HG03442 (cell line): Measurements from ENCODE around the gene UGT3A1.
"Not testable (repeated sequence)": the region's sequence is repeated elsewhere in the genome, so short reads cannot be mapped to it uniquely, and the experiment has no call there.

ENCODE experiments used
- ATAC-seq: cut with Tn5 transposase; IDR thresholded peaks from one replicate; pipeline ENCODE4 v1.9.1; 2021; ENCODE audit warnings: mild to moderate bottlenecking, moderate library complexity; ENCODE audit not compliant: unreplicated experiment

UGT3A1 gene

GRCh38 chr5:35990520-35990919 is 670 bp downstream of the UGT3A1 start:
- ATAC-seq, result no peak

GRCh38 chr5:35988529-35988928 is 2.7 kb downstream of the UGT3A1 start:
- no peak for ATAC-seq

DNA sequence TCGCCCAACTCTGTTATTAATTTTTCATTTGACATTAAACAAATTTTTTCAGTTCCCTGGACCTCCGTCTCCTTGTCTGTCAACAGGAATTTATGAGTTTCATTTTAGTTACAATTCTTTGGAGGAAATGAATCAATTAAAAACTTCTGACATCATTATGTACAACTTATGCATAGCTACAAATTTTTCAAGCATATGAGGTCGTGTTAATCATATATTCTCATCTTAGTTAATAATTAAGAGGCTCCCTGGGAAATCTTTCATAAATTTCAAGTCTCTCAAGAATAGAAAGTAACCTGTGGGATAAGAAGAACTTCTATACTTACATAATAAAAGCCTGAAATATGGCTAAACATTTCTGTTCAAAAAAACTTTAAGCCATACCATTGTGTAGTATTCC is 3.4 kb downstream of the UGT3A1 start:
- no peak for ATAC-seq

DNA sequence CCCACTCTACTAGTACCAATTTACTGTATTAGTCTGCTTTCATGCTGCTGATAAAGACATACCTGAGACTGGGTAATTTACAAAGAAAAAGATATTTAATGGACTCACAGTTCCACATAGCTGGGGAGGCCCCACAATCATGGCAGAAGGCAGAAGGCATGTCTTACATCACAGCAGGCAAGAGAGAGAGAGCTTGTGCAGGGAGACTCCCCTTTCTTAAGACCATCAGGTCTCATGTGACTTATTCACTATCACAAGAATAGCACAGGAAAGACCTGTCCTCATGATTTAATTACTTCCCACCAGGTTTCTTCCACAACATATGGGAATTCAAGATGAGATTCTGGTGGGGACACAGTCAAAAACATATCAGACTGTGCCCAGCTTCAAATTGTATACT is 11.5 kb downstream of the UGT3A1 start:
- ATAC-seq, result no peak

- not testable (repeated sequence) for ATAC-seq
These were observed 14.3 kb downstream of the UGT3A1 start for GRCh38 chr5:35976859-35977258.

GRCh38 chr5:35974570-35974969 is 16.6 kb downstream of the UGT3A1 start:
- ATAC-seq, result no peak

DNA sequence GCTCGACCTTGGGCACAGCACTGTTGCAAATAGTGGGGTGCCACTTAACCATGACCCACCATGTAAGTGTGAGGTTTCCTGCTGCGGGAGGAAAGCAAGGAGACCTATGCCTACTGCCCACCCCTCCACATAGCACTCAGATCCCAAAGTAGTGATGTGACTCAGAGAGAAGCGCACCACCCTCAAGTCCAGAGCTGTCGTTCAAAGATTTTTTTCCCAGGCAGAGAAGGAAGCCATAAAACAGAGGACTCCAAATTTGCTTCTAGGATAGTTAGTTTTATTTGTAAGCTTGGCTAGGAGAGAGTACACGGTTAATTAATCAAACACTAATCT is 19.3 kb downstream of the UGT3A1 start:
- no peak for ATAC-seq

DNA sequence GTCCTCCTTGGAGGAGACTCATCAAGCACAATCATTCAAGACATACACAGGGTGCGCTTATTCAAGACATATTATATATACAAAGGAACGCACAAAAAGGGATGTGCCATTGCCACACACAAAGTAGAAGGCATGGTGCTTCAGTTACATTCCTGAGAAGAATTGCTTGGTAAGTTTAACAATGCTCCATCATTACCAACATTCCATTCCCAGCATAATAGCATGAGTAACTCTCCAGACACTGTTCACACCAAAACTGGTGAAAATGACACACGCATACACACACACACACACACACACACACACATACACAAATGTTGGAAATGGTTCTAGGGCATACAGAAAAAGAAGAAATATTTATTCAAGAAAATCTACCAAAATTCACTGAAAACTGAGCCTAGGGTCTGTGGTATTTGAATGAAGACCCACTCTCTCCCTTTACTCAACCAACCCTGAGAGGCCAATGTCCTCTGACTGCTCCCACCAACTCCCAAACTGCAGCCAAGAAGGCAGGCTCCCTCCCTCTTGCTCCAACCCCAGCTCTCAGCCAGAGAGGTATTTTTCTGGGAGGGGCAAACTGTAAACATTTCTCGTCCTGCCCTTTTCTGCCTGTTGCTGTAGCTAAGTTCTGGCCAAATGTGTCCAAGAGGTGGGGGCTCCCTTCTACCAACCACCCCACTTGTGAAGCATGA is 19.9 kb downstream of the UGT3A1 start:
- no peak for ATAC-seq

- no peak for ATAC-seq
These were observed 27.8 kb downstream of the UGT3A1 start for GRCh38 chr5:35963381-35963843.

GRCh38 chr5:35960328-35960727 is 30.9 kb downstream of the UGT3A1 start:
- ATAC-seq, result no peak

DNA sequence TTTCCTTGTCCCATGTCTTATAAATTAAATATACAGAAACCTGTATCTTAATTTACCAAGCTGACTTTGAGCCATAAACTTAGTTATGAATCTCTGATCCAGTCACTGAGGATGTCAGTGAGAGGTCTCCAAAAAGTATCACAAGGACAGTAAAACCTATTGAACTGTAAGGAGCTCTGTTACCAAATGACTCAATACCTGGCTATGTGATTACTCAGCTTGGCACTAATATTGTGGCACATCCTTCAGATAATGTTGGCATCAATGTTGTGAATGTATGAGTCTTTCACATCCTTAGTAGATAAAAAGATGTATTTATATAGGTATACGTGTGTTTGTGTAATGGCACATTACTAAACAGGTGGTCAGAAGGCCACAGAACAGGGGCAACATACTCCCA is 34.8 kb downstream of the UGT3A1 start:
- ATAC-seq, result no peak

GRCh38 chr5:35954175-35954574 is 37.0 kb downstream of the UGT3A1 start:
- no peak for ATAC-seq

DNA sequence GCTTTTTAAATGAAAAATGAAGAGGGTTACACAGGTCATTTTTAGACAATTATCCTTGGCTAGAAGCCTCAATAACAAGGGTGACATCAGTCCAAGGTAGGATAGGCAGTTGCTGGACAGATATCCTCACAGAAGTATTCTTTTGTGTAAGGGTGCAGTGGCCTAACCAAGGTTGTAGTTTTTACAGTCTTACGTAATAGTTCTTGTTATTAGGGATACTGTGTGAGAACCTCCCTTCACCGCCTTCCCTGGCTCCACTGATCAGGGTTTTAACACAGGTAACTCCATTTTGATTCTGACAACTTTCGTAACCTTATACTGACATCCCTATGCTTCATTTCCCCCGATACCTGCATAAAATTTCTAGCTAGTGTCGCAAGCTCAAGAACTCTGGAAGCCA is 44.1 kb downstream of the UGT3A1 start:
- ATAC-seq, result no peak

- no peak for ATAC-seq
These were observed 51.6 kb downstream of the UGT3A1 start for GRCh38 chr5:35939639-35940038.

- ATAC-seq, result no peak
These were observed 52.5 kb downstream of the UGT3A1 start, which contains the start of gene CAPSL for GRCh38 chr5:35938568-35939227. TSS of gene CAPSL (minus strand) at chr5:35938622. CDS start at chr5:35921120, 17,502 bp downstream.

GRCh38 chr5:35926389-35927051 is 64.7 kb downstream of the UGT3A1 start:
- ATAC-seq, result peak; percentile 67

DNA sequence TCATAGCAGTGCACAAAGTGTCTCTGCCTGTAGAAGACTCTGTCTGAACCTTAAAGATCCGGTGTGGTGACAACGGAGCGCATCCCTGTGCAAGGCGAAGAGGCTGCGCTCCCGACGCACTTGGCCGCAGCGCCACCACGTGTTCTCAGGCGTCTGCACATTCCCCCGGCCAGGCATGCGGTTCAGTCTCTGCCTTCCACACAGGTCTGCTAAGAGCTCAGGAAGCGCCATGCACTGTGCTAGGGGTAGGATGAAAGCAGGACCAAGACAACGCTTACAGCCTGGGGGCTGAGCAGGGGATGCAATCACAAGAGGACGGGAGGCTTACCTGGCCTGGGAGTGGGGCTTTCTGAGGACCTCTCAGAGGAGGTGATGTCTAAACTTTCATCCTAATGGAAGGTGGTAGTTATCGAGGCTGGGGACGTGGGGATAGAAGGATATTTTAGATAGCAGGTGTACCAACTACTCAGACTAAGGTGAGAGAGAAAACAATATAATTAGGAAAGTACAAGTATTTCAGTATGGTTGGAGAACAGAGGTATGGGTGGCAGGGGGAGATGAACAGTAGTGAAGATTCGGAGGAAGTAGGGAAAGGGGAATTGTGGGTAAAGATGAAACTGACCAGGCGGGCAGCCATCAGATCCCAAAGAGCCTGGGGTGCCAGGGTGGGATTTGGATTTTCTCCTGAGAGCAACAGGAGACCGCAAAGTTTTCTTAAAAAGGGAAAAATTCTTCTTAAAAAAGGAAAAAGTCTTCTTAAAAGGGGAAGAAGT is 66.1 kb downstream of the UGT3A1 start:
- peak; percentile 86 for ATAC-seq

GRCh38 chr5:35924122-35924949 is 66.9 kb downstream of the UGT3A1 start:
- ATAC-seq, result no peak

DNA sequence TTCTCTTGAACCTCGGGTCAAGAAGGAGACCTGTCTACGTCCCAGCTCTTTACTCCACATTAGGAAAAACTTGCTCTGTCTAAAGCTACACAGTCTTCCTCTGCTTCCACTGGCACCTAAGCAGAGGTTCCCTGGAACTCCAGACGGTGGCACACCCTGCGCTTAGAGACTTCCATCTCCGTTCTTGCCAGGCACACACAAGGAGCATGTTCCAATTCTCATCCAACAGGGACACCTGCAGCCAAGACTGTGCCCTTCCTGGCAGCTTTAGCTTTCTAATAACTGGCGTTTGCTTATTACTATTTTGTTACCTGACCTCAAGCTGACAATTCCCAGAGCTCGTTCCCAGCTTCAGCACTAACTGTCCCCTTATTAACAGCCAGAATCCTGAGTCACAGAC is 68.7 kb downstream of the UGT3A1 start:
- no peak for ATAC-seq

GRCh38 chr5:35921930-35922329 is 69.3 kb downstream of the UGT3A1 start:
- ATAC-seq, result no peak
